ENCODE measurements around the gene GJB6.

GJB6 gene

GRCh38 chr13:20247963-20248362, 15.8 kb upstream of the GJB6 start:
- Mint-ChIP-seq H3K4me1 (no peaks in the 10 kb centered on the region), H3K27ac (no peak overlapping the region), H3K36me3 (no peaks in the 10 kb centered on the region), H3K9me3 (no peaks in the 10 kb centered on the region), H3K4me3 (no peak overlapping the region), H3K27me3 (peaks cover 2% of the 10 kb centered on the region)
- ATAC-seq (ENCODE audit: low read depth) (no peak), DNase-seq (ENCODE audit: low spot score in 2 of 2) (no peak)

DNA sequence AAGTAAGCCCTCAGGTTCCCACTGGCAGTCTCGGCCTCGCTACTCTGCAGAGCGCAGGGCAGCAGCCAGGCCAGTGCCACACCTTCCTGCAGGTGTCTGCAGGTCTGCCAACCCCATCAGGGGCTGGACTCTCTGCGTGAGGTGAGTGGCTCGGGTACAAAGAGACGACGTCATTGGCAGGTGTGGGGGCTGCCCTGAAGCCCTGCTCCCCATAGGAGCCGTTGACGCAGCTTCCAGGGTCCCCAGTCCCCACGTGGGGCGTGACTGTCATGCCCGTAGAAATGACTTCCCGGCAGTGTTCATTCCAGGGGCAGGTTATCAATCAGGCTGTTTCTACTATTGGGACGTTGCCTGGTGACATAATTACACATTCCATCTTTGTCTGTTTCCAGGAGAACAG, 15.3 kb upstream of the GJB6 start:
- no peak overlapping the region for H3K4me3 Mint-ChIP-seq
- no peak for ATAC-seq (ENCODE audit: low read depth)
- no peaks in the 10 kb centered on the region for H3K36me3 Mint-ChIP-seq

DNA sequence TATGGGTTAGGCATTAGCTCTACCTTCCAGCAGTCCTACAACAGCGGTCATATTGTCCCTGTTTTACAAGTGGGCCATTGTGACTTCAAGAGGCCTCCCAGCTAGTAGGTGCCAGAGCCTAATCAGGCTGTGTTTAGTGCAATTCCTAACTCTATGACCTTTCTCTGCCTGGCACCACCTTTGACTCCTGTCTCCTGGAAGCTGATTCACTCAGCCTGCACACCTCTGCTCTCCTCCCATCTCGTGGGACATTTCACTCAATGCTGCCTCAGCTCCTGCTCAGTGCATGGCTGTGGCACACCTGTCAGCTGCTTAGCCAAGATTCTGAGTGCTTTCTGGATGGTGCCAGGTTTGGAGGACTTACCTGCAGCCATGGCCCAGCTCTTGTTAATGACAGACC, 9.5 kb upstream of the GJB6 start:
- Mint-ChIP-seq H3K27me3 (peaks cover 16% of the 10 kb centered on the region), H3K4me1 (no peaks in the 10 kb centered on the region), H3K4me3 (no peak overlapping the region), H3K9me3 (no peaks in the 10 kb centered on the region), H3K27ac (no peak overlapping the region), H3K36me3 (no peaks in the 10 kb centered on the region)
- ATAC-seq (ENCODE audit: low read depth) (no peak), DNase-seq (ENCODE audit: low spot score in 2 of 2) (no peak)

More for the DNA sequence above, 15.3 kb upstream of the GJB6 start:
- no peak overlapping the region for H3K27ac Mint-ChIP-seq
- no peaks in the 10 kb centered on the region for H3K4me1 Mint-ChIP-seq
- H3K9me3 Mint-ChIP-seq: no peaks in the 10 kb centered on the region
- peaks cover 2% of the 10 kb centered on the region for H3K27me3 Mint-ChIP-seq
- no peak for DNase-seq (ENCODE audit: low spot score in 2 of 2)

GRCh38 chr13:20239748-20240147, 7.6 kb upstream of the GJB6 start:
- H3K4me3 Mint-ChIP-seq: no peak overlapping the region
- no peak overlapping the region for H3K27ac Mint-ChIP-seq
- ATAC-seq (ENCODE audit: low read depth): no peak
- H3K9me3 Mint-ChIP-seq: no peaks in the 10 kb centered on the region
- no peak for DNase-seq (ENCODE audit: low spot score in 2 of 2)
- H3K36me3 Mint-ChIP-seq: no peaks in the 10 kb centered on the region
- no peaks in the 10 kb centered on the region for H3K4me1 Mint-ChIP-seq
- peaks cover 22% of the 10 kb centered on the region for H3K27me3 Mint-ChIP-seq

DNA sequence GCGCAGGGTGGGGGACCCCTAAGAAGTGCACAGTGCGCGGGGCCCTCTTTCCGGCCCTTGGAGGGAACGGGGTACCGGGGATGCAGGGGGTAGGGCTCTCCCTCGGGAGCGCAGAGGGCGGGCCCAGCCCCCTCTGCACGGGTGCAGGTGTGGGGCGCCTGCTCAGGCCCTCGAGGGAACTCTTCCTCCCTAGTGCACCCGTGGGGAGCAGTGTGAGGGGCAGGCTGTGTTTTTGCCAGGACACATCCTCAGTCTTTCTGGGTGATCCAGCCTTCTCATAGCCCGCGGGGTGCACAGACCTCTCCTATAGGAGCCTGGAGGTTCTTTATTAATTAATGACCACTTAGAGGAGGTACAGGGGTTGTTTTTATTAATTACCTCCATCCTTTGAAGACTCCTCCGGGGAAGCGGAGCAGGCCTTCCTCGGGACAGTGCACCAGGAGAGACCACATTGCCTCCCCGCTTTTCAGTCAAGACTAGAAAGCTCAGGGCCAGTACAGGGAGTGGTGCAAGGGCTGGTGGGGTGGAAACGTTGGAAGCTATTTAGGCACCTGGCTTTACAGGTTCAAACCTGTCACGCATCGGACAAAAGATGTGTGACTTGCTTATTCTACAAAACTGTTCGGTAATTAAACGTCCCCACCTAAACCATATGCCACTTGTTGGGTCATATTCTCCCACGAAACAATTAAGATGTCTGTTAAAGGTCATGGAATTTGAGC, 598 bp upstream of the GJB6 start:
- Mint-ChIP-seq H3K27me3 (peaks cover 20% of the 10 kb centered on the region), H3K4me3 (no peak overlapping the region)

DNA sequence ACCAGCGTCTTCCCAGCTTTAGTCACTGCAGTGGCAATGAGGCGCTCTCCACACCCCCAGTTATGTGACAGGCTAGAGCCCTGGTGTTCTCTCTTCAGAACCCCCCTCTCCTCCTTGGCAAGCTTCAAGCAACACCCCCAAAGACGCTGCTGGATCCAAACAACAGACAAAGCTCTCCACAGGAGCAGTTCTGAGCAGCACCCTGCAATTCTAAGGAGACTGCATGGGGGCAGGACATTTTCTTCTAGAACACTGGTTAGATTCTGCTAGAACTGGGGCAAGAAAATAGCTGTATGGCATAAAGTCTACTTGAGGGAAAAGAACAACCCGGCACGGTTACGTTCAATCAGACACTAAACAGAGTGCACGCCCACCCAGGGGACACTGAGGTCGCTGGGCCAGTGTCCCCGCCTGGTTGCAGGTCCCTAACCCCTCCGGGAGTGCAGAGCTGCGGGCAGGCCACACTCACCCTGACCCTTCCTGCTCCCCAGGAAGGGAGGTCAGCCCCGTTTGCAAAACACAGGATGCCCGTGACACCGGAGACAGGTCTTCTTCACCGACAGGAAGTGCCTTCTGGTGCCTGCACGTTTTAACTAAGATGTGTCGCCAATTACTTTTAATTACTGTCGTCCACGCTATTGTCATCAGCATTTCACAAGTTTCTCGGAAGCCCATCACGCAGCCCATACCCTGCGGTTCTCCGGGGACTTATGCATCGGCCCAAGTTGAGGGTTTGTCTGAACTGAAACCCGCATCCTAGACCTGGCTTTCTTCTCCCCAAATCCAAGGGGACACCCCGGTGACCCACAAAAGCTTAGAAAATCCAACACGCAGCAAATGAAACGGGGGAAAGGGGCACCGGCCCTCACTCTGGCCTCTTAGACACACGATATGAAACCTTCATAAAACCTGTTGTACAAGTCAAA, 943 bp downstream of the GJB6 start:
- ATAC-seq (ENCODE audit: low read depth) (no peak), DNase-seq (ENCODE audit: low spot score in 2 of 2) (no peak)
- H3K4me3 Mint-ChIP-seq: peak overlapping the region; percentile 32
- no peaks in the 10 kb centered on the region for H3K36me3 Mint-ChIP-seq
- no peaks in the 10 kb centered on the region for H3K4me1 Mint-ChIP-seq
- H3K27ac Mint-ChIP-seq: no peak overlapping the region
- peaks cover 15% of the 10 kb centered on the region for H3K27me3 Mint-ChIP-seq
- H3K9me3 Mint-ChIP-seq: no peaks in the 10 kb centered on the region

More for the DNA sequence above, 598 bp upstream of the GJB6 start:
- ATAC-seq (ENCODE audit: low read depth) (no peak), DNase-seq (ENCODE audit: low spot score in 2 of 2) (no peak)
- H3K4me1 Mint-ChIP-seq: no peaks in the 10 kb centered on the region
- H3K27ac Mint-ChIP-seq: no peak overlapping the region
- H3K9me3 Mint-ChIP-seq: no peaks in the 10 kb centered on the region
- H3K36me3 Mint-ChIP-seq: no peaks in the 10 kb centered on the region

DNA sequence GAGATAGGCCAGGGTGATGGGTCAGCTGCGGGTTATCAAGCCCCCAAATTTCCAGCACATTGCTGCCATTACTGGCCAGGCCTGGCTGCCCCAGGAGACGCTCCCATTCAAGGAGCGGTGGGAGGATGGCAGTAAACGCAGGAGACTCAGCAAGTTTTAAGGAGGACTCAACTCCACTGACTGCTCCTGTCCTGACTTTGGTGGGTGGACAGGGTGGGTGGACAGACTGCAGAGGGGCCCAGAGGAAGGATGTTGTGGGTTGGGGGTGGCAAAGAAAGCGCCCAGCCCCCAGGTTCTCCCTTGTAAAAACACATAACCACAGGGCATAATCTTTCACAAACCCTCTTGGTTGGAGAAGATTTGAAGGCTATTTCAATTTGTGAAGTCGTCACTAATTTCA, 4.4 kb downstream of the GJB6 start:
- DNase-seq (ENCODE audit: low spot score in 2 of 2): no peak
- H3K36me3 Mint-ChIP-seq: no peaks in the 10 kb centered on the region
- H3K9me3 Mint-ChIP-seq: no peaks in the 10 kb centered on the region

DNA sequence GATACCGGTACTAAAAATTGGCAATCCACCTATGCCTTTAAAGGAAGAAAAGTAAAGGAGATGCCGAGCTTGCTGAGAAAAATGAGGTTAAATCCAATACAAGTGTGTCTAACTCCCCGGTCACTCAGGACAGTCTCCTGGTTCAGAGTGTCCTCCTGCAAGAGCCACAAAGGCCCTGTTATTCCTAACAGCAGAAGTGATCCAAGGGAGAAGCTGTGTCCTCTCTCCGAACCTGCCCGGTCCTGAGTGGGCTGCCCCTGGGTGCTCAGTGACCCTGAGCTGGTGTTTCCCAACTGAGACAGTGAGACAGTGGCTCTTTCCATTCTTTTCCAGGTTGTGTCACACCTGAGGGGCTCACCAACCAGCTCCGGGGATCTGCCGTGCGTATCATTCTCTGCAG, 4.8 kb downstream of the GJB6 start:
- no peaks in the 10 kb centered on the region for H3K36me3 Mint-ChIP-seq
- no peaks in the 10 kb centered on the region for H3K4me1 Mint-ChIP-seq
- peaks cover 7% of the 10 kb centered on the region for H3K27me3 Mint-ChIP-seq
- no peak for ATAC-seq (ENCODE audit: low read depth)
- no peak overlapping the region for H3K27ac Mint-ChIP-seq
- H3K9me3 Mint-ChIP-seq: no peaks in the 10 kb centered on the region
- H3K4me3 Mint-ChIP-seq: no peak overlapping the region
- no peak for DNase-seq (ENCODE audit: low spot score in 2 of 2)

More for the DNA sequence above, 4.4 kb downstream of the GJB6 start:
- H3K4me1 Mint-ChIP-seq: no peaks in the 10 kb centered on the region
- H3K4me3 Mint-ChIP-seq: no peak overlapping the region
- no peak for ATAC-seq (ENCODE audit: low read depth)
- H3K27ac Mint-ChIP-seq: no peak overlapping the region
- peaks cover 6% of the 10 kb centered on the region for H3K27me3 Mint-ChIP-seq

DNA sequence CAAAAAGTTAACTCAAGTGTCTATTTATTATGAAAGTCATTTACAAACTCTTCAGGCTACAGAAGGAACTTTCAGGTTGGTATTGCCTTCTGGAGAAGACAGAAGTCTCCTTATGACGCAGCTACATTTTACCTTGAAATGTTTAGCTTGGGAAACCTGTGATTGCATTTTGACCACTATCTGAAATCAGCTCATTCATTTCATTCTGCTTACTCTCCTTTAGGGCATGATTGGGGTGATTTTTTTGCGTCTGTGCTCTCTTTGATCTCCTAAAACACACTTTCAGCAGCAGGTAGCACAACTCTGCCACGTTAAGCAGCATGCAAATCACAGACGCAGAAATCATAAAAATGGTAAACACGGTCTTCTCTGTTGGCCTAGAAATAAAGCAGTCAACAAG, 9.6 kb downstream of the GJB6 start:
- H3K4me1 Mint-ChIP-seq: peaks cover 3% of the 10 kb centered on the region
- no peaks in the 10 kb centered on the region for H3K36me3 Mint-ChIP-seq
- H3K4me3 Mint-ChIP-seq: no peak overlapping the region
- H3K27ac Mint-ChIP-seq: no peak overlapping the region
- DNase-seq (ENCODE audit: low spot score in 2 of 2) (no peak), ATAC-seq (ENCODE audit: low read depth) (no peak)
- no peaks in the 10 kb centered on the region for H3K9me3 Mint-ChIP-seq
- H3K27me3 Mint-ChIP-seq: peaks cover 5% of the 10 kb centered on the region

DNA sequence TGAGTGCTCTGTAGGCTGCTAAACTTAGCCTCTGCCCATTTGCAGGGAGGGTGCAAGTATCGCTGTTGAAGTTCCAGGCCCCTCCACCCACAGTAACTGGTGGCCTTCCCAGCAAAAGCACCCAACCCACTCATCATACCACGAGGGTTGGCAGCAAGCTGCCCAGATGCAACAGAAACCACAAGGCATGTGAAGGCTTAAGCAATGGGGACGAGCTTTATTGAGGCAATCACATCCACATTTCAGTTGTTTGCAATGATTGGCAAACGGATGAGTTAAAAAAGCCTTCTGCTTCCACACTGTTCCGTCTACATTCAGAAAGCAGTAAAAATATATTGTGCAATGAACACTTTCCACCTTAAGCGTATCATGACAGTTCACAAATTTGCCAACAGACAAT, 10.3 kb downstream of the GJB6 start:
- no peak for DNase-seq (ENCODE audit: low spot score in 2 of 2)

DNA sequence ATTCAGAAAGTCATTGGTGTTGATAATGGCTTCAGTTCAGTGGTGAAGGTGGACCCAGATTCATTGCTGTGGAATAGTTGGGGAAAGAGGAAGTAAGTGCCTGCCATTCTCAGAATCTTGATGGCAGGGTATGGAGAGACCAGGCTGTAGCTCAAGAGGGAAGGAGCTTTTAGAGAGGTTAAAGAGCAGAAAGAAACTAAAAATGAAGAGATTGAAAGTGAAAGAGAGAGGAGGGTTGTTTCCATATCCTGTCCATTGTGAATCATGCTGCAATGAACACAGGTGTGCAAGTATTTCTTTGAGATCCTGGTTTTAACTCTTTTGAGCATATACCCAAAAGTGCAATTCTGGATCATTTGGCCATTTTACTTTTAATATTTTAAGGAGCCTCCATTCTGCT, 12.5 kb downstream of the GJB6 start:
- Mint-ChIP-seq H3K36me3 (no peaks in the 10 kb centered on the region), H3K4me3 (no peak overlapping the region), H3K9me3 (peaks cover 2% of the 10 kb centered on the region), H3K27ac (no peak overlapping the region), H3K27me3 (peaks cover 4% of the 10 kb centered on the region), H3K4me1 (peaks cover 3% of the 10 kb centered on the region)
- DNase-seq (ENCODE audit: low spot score in 2 of 2) (no peak), ATAC-seq (ENCODE audit: low read depth) (no peak)

More for the DNA sequence above, 10.3 kb downstream of the GJB6 start:
- Mint-ChIP-seq H3K4me3 (no peak overlapping the region), H3K4me1 (peaks cover 3% of the 10 kb centered on the region), H3K27me3 (peaks cover 5% of the 10 kb centered on the region), H3K9me3 (peaks cover 2% of the 10 kb centered on the region), H3K27ac (no peak overlapping the region), H3K36me3 (no peaks in the 10 kb centered on the region)
- ATAC-seq (ENCODE audit: low read depth): no peak

- no peak for ATAC-seq (ENCODE audit: low read depth)
Observed at GRCh38 chr13:20217168-20217567, 15.0 kb downstream of the GJB6 start.

GRCh38 chr13:20209948-20210347, 22.2 kb downstream of the GJB6 start:
- no peaks in the 10 kb centered on the region for H3K36me3 Mint-ChIP-seq
- no peak for DNase-seq (ENCODE audit: low spot score in 2 of 2)
- H3K4me3 Mint-ChIP-seq: no peak overlapping the region
- peaks cover 12% of the 10 kb centered on the region for H3K27me3 Mint-ChIP-seq
- no peak for ATAC-seq (ENCODE audit: low read depth)
- H3K27ac Mint-ChIP-seq: no peak overlapping the region
- peaks cover 4% of the 10 kb centered on the region for H3K9me3 Mint-ChIP-seq
- no peaks in the 10 kb centered on the region for H3K4me1 Mint-ChIP-seq

More at GRCh38 chr13:20217168-20217567, 15.0 kb downstream of the GJB6 start:
- no peak for DNase-seq (ENCODE audit: low spot score in 2 of 2)
- Mint-ChIP-seq H3K36me3 (no peaks in the 10 kb centered on the region), H3K27me3 (peaks cover 1% of the 10 kb centered on the region), H3K4me1 (peaks cover 3% of the 10 kb centered on the region), H3K4me3 (no peak overlapping the region), H3K9me3 (peaks cover 6% of the 10 kb centered on the region), H3K27ac (no peak overlapping the region)

- ATAC-seq (ENCODE audit: low read depth) (no peak), DNase-seq (ENCODE audit: low spot score in 2 of 2) (no peak)
- peaks cover under 1% of the 10 kb centered on the region for H3K36me3 Mint-ChIP-seq
- H3K27ac Mint-ChIP-seq: no peak overlapping the region
- no peaks in the 10 kb centered on the region for H3K4me1 Mint-ChIP-seq
- H3K27me3 Mint-ChIP-seq: peaks cover 12% of the 10 kb centered on the region
- no peak overlapping the region for H3K4me3 Mint-ChIP-seq
- H3K9me3 Mint-ChIP-seq: peaks cover under 1% of the 10 kb centered on the region
Observed at GRCh38 chr13:20206698-20207235, 25.4 kb downstream of the GJB6 start.

Measured in memory B cell (primary cell).